SHP77 treated with DMSO at 0.1 percent for 48 hours (cell line): ENCODE results near the gene MYBPC3.

Experiments used
- DNase-seq: peaks from one replicate; lab custom pipeline; 2025; lab: John Stamatoyannopoulos, UW

Gene MYBPC3

DNA sequence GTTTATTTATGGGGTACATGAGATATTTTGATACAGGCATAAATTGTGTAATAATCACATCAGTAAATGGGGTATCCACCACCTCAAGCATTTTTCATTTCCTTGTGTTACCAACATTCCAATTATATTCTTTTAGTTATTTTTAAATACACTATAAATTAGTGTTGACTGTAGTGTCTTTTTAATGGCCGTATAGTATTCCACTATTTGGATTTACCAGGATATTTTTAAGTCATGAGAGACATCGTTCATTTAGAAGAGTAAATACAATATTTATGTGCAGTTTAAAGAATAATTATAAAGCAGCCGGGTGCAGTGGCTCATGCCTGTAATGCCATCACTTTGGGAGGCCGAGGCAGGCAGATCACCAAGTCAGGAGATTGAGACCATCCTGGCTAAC is 32.0 kb upstream of the MYBPC3 start:
- no peak for DNase-seq

DNA sequence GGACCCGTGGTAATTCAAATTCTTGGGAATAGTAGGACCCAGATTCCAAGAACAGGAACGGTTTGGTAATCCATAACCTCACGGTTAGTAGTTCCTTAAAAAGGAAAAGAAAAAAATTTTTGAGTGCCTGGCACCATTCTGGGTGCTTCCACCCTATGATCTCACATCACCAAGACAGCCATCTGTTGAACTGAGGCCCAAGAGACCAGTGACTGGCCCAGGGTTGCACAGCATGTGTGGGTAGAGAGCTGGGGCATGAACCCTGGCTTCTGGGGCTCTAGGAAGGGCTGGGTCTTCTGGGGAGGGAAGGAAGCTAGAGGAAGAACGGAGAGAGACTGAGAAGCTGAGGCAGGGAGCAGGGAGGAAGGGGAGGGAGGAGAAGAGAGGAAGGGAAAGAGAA is 30.6 kb upstream of the MYBPC3 start:
- no peak for DNase-seq

DNA sequence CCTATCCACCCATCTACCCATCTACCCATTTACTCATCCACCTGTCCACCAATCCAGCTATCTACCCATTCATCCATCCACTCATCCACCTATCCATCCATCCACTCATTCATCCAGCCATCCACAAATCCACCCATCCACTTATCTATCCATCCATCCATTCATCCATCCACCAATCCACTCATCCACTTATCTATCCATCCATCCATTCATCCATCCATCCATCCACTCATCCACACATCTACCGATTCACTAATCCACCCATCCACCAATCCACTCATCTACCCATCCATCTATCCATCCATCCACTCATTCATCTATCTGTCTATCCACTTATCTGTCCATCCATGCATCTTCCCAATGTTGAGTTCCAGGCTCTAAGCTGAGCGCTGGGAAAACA is 27.6 kb upstream of the MYBPC3 start:
- no peak for DNase-seq

DNA sequence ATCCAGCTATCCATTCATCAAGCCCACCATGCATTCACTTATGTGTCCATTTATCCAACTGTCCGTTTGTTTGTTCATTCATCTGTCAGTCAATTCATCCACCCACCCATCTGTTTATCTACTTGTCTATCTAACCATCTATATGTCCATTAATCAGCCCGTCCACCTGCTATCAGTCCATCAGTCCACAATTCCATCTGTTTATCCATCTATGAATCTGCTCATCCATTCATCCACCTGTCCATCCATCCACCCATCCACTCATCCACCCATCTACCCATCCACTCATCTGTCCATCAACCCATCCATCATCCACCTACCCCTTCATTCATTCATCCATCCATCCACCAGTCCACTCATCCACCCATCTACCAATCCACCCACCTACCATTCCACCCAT is 26.8 kb upstream of the MYBPC3 start:
- no peak for DNase-seq

DNA sequence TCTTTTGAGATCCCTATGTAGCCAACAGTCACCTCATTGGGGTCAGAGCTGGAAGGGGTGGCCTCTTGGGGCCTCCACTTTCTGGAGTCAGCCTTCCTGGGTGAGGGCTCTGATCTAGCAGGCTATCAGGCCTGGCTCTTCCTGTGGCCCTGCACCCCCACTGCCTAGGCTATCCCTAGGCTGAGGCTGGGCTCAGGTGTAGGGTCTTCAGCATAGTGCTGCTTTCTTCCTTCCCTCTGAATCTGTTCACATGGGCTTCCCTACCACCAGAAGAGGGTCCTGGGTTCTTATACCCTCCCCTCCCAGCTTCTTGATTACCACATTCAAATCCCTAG is 26.3 kb upstream of the MYBPC3 start:
- DNase-seq: no peak

DNA sequence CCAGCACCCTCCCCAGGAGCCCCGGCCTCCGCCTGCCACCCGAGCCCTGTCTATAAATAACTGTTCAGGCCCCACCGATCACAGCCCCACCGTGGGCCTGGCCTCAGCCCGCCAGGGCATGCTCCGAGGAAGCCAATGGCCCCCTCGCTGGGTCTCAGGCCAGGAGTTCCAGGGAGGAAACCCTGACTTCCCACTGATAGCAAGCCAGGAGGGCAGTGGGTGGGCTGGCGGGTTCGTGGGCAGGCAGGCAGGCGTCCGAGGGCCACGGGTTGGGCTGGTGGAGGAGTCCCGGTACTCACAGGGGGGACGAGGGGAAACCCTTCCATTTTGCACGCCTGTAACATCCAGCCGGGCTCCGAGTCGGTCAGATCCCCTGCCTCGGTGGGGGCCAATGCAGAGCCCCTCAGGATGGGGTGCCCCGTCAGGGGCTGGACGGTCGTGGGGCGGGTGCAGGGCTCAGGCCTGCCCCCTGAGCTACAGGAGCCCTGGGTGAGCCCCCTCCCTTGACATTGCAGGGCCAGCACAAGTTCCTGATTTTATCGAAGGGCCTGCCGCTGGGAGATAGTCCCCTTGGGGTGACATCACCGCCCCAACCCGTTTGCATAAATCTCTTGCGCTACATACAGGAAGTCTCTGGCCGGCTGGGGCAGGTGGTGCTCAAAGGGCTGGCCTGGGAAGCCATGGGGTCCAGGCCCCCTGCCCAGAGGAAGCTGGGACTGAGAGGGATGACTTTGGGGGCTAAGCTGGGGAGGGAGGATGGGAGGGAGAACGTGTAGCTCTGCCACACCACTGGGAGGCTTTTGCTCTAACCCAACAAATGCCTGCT is 25.7 kb upstream of the MYBPC3 start, which contains the start of gene SPI1:
Gene SPI1, minus strand, starts transcription at position 538 of the 826 bp plus-strand sequence. Its CDS starts 194 bp downstream, at position 344.
- no peak for DNase-seq

DNA sequence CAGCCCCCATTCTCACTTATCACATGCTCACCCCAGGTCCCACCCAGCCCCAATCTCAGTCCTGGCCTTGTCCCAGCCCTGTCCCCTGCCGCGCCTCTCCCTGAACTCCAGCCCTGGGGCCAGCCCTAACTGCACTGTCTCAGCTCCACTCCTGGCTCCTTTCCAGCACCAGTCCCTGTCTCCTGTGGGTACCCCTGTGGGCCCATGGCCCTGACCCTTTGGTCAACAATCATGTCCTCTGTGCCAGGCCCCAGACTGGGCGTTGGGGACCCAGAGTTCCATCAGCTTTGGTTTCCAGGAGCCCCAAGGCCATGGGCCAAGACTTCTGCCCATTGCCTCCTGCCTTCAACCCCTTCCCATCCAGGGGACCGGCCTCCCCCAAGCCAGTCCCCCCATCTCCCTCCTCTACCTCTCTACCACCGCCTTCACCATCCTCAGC is 25.1 kb upstream of the MYBPC3 start:
- DNase-seq: no peak

DNA sequence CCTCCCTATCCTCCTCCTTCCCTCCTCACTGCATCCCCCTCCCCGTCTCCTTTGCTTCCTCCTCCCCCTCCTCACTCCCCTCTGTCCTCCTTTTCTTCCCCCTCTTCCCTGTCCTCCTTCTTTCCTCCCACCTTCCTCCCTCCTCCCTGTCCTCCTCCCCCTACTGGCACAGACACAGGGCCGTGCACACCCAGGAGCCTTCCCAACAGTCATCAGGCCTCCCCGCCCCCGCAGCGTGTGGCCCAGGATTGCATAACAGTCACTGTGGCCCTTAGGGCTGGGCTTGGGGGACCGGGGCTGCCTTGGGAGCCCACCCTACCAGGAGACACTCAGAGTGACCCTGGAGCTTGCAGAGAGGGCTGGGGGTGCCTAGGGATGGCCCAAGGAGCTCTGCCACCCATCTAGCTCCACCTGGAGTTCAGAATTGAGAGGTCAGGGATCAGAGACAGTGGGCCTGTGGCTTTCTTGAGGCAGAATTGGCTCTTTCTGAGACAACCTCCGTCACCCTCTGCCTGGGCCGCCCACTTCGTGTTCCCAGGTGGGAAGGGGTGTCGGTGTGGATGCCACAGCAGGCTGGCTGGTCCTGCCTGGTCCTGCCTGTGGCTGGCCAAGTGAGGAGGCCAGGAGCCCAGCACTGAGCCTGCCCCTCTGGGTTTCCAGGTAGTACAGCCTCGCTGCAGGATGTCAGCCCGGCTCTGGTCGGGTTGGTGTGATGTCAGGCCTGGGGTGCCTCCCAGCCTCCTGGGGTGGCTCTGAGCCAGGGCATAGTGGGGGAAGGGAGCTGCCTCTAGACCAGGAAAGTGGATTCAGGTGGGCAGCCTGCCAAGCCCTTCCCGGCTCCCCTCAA is 24.2 kb upstream of the MYBPC3 start:
- no peak for DNase-seq

DNA sequence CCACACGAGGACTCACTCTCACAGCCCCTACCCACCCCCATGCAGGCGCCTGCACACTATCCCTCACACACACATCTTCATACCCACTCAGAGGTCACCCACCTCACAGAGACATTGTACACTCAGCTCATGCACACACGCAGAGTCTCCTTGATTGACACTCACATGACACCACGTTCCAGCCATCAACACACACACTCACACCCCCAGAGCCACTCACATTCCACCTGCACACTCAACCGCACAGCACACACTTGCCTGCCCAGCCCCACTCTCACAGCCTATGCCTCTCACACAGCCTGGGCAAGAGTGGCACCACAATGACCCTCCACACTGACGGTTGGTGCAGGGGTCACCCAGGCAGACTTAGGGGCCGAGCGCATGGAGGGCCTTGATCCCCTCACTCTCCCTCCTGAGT is 23.6 kb upstream of the MYBPC3 start:
- no peak for DNase-seq

DNA sequence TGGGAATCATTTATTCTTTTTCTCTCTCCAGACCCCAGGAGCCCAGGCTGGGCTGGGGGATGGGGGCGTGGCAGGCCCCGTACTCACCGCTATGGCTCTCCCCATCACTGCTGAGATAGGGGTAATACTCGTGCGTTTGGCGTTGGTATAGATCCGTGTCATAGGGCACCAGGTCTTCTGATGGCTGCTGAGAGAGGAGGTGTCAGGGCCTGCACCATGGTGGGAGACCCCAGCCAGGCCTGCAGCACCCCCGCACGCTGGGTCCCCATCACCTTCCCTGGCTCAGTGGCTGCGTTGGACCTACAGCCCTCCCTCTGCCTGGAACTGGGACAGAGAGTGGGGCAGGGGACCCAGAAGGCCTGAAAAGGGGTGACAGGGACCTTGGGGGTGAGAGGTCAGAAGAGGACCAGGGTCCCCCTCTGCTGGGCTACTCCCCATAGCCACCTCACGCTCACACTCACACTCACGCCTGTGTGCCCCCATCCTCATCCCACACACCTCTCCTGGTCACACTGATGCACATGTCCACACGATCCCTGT is 23.1 kb upstream of the MYBPC3 start:
- no peak for DNase-seq

DNA sequence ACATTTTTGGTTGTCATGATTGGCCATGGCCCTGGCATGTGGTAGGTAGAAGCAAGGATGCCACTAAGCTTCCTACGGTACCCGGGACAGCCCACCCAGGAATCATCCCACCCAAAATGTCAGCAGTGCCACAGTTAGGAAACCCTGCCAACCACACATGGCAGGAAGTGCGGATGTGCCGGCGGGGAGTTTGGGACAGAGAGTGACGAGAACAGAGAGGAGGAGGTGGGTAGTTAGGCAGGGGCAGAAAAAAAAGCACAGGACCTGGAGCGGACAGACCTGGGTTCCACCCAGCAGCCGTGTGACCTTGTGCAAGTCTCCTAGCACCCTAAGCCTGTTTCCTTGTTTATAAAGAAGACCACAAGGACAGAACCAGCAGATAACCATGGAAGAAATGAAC is 22.5 kb upstream of the MYBPC3 start:
- no peak for DNase-seq

DNA sequence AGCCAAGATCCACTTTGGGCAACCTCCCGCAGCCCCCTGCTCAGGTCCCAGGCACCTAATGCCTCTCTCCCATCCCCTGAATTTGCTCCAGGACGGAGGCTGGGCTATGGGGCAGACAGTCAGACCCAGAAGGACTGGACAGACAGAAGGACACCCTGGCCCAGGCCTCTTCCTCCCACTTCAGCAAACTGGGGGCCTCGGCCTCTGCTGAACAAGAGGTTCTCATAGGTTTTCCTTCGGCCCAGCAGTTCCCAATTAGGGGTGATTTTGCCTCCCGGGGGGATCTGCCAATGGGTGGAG is 22.2 kb upstream of the MYBPC3 start:
- no peak for DNase-seq

DNA sequence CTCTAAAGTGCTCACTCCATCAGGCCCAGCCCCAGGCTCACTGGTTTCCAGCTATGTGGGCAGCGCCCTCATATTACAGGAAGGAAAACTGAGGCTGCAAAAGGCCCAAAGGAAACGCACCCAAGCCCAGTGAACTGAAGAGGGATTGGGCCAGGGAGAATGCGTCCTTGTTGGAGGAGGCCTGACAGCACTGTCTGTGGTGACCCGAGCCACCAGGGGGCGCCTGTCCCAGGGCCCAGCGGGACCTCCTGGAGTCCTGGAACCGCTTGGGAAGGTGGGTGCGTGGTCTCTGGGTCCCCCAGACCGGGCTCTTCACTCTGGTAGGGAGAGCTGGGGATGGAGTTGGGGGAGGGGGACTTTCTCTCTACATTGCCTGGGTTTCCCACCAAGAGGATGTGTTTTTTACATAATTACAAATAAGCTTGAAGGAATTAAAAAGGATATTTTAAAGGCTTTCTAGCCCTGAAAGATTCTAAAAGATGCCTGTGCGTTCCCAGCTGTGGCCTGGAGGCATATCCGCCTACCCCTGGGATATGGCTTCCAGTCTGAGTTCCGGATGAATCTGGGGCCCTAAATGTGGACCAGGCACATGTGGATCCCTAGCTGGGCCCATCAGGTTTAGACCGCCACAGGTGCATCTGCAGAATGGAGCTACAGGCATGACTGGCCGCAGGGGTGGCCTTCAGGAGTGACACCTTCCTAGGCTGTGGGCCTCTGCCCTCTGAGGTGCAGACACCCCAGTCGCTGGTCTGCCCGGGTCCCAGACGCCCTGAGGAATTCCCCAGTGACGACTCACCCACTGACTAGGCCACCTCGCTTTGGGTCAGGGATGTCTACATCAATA is 21.6 kb upstream of the MYBPC3 start:
- peak; percentile 48 for DNase-seq

DNA sequence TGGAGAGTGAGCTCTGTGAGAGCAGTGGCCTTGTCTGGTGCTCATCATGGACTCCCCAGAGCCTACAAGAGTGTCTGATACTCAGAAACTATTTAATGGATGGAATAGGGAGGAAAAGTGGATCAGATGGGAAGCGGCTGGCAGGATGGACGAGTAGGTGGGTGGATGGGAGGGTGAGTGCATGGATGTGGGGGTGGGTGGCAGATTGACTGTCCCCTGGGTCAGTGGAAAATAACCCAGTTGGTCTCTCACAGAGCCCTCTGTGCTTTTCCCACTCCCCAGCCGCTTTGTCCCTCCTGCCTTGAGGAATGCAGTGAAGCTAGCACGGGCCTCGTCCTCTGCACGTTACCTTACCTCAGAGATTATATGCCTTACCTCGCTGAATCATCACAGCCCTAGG is 19.9 kb upstream of the MYBPC3 start:
- DNase-seq: no peak

DNA sequence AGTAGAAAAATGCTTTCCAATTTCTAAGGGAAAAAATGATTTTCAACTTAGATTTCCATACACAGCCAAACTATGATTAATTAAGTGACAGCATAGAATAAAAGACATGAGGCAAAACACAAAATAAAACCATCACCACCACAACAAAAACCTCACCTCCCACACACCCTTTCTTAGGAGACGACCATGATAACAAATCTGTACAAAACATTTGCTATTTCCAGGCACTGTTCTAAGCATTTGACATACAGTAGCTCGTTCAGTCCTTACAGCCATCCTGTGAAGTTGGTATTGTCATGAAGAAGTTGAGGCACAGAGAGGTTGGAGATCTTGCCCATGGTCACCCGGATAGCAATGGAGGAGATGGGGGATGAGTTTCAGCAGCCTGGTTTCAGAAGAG is 17.2 kb upstream of the MYBPC3 start:
- DNase-seq: no peak

DNA sequence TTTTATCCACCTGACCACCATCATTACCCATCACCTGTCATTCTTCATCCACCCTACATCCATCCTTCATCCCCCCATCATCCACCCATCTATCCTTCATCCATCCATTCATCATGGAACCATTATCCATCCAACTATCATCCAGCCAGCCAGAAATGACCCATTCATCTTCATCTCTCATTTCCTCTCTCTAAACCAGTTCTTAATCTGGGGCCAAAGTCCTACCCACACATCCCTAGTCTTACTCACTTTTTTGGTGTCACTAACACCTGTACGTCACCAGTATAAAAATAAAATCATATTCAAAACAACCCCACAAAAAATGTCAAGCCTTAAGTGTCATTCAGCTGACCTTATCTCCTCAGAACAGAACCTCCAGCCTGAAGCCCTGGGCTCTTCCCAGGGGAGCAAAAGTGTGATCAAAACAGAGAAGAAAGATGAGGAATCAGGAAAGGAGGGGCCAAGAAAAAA is 13.6 kb upstream of the MYBPC3 start:
- DNase-seq: no peak

DNA sequence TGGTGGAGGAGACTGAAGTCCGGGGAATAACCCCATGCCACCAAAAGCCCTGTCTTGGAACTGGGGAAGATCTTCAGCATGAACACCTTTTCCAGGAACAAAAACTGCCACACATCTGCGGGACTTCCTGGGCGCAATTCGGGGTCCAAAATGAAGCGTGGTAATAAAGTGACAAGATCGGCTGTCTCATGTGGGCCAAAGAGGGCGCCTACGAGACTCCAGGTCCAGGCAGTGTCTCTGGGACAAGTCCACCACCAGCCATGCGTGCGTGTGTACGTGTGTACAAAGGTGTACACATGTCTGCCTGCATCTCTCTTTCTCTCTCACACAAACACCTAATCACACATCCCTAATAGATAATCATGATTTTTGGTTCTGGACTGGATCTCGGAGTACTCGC is 8.9 kb upstream of the MYBPC3 start:
- DNase-seq: no peak

DNA sequence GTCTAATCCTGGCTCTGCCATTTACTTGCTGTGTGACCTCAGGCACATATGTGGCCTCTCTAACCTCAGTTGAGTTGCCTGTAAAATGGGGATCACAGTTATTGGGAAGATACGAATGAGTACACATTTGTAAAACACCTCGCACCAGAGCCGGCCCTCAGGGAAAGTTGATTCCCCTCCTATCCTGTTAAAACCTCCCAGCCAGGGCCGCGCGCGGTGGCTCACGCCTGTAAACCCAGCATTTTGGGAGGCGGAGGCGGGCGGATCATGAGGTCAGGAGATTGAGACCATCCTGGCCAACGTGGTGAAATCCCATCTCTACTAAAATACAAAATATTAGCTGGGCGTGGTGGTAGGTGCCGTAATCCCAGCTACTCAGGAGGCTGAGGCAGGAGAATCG is 7.8 kb upstream of the MYBPC3 start:
- DNase-seq: no peak

DNA sequence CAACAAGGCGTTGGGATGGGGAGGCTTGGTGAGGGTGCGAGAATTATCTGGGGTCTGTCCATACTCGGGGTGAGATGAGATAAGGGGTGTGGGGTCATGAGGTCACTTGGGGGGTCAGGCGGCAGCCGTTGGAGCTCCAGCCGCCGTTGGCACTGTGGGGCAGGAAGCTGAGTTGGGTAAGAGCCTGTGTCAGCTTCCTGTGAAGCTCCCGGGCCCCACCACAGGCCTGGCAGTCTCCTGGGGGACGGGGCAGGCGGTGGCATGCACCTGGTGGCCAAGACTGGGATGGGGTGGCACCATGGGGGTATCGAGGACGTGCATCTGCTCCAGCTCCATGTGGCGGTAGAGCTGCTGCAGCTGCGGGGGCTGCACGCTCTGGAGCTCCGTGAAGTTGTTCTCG is 7.1 kb upstream of the MYBPC3 start:
- DNase-seq: no peak

DNA sequence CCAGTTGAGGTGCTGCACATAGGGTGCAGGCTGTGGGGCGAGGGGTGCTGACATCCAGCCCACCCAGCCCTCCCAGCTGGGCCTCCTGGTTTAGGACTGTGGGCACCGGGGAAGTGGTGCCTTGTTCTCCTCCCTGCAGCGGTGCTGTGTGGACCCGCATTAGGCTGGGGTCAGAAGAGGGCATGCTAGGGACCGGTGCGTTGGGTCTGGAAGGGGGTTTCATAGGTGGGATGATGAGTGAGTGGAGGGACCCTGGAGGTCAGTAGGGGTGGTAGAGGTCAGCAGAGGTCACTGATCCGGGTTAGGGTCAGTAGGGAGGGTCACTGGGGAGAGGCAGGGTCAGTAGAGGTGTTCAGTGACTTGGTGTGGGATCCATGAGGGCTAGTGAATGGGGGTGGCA is 6.7 kb upstream of the MYBPC3 start:
- no peak for DNase-seq

DNA sequence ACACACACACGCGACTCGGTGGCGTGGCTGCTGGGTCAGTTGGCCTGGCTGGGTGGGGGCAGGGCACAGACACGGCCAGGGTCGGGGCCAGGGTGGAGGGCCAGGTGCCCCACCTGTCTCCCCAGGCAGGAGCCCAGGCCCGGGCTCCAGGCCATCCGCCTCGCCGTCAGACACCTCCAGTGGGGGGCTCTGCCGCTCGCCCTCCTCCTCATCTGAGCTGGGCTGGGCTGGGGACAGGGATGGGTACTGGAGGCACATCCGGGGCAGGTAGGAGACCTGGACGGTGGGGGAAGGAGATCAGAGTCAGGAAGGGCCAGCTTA is 6.2 kb upstream of the MYBPC3 start:
- DNase-seq: no peak

DNA sequence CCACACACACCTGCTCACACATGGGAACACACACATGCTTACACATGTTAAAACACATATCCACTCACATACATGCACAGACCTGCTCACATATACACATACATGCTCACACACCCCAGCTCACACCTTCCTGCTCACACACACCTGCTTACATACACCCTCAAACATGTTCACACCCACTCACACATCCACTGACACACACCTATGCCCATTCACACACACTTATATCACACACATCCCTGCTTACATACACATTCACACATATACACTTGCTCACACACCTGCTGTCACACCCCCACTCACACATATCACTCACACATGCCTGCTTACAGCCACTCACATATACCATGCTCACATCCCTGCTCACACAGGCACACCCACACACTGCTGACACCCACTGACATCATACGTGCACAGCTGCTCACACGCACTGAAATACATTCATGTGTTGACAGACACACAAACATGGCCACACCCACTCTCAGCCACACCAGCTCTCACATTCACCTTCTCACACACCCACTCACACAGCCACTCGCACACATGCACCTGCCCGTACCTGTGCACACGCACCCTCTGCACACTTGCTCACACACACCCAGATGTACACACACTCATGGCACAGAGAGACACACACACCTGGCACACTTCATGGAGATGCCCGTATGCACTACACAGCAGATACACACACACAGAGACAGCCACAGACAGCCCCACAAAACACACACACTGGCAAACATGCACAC is 5.7 kb upstream of the MYBPC3 start:
- no peak for DNase-seq
